ENCODE data around the gene PIN1. TPM values are rescaled to one million over a fixed set of nuclear protein-coding genes. Genes with fewer than 3 reads are reported as not detected.

Gene PIN1
- total and polyA plus RNA-seq, 2 of the 8 experiments (the other 6 are each of a cell fraction or from before 2014, with no cell fraction given): 78.3 to 90.8 TPM

DNA sequence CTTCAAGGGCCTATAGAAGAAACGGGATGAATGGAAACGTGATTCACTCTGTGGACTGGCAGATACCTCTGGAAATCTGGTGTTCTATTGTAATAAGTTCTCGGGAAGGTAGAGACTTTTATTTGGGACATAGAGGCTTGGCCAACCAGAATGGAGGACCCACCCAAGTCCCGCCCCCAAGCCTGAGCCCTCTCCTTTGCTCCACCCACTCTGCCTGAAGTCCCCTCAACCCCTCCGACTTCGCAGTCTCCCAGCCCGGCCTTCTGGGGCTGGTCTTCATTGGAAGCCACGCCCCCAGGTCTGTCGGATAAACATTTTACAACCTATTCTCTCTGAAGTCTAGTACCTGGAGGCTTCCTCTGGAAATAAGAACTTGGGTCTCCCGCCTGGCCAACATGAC, 33.1 kb upstream of the PIN1 start:
- H3K36me3 ChIP-seq (ENCODE audit: control insufficient read depth in 2 of 4, insufficient read depth in 4 of 4, low read length in 3 of 4): peaks cover 0 to 3% (median 0%) of the 10 kb centered on the region in 4 experiments; a peak in 1 of 8 replicates
- H3K79me2 ChIP-seq (ENCODE audit: control insufficient read depth in 1 of 2, insufficient read depth in 2 of 2, low read length in 2 of 2): no peaks in the 10 kb centered on the region
- ChIA-PET POLR2A (ENCODE audit: partially characterized antibody) (no interaction called here), CTCF (ENCODE audit: partially characterized antibody) (interaction anchor here (0.7 kb wide), 1 partner anchor 1117 kb away, joined by 5 read pairs; no protein-coding TSS in a partner anchor)
- H2AFZ ChIP-seq (ENCODE audit: low read length): no peak overlapping the region
- no peaks in the 10 kb centered on the region for H3K4me1 ChIP-seq (replicated peaks in 1 of 4; ENCODE audit: control insufficient read depth in 3 of 4, insufficient read depth in 4 of 4, low read length in 3 of 4)
- no peak overlapping the region for H3K4ac ChIP-seq (replicated peaks; ENCODE audit: insufficient read length, low read depth, low read length)
- no peak overlapping the region for H3K23ac ChIP-seq (ENCODE audit: insufficient read length)
- H4K91ac ChIP-seq (replicated peaks; ENCODE audit: insufficient read length, low read length): no peak overlapping the region
- WGBS, 2 experiments (ENCODE audit: extremely low coverage in 1 of 2, insufficient coverage in 1 of 2, insufficient read length in 1 of 2, insufficient replicate concordance in 2 of 2, low coverage in 1 of 2, low lambda C conversion rate in 2 of 2, missing lambda C conversion rate in 1 of 2): 92% methylated on average over 9 of the region's 10 CpGs; no CpG with 5 or more reads in 1 of the 2 experiments
- H3K27ac ChIP-seq (ENCODE audit: low read depth, low read length): no peak overlapping the region
- no peak overlapping the region for H2AK5ac ChIP-seq (ENCODE audit: low read depth, low read length)
- H4K5ac ChIP-seq (ENCODE audit: insufficient read length, low read depth, low read length): no peak overlapping the region
- H3K18ac ChIP-seq (ENCODE audit: extremely low read depth, low read length): no peak overlapping the region
- DNase-seq (ENCODE audit: low read depth in 1 of 2, low spot score in 2 of 2): no peak
- no peaks in the 10 kb centered on the region for H3K23me2 ChIP-seq (ENCODE audit: low read depth, low read length)
- no peaks in the 10 kb centered on the region for H3K9me3 ChIP-seq (ENCODE audit: insufficient read depth in 2 of 2, low read depth in 1 of 2, low read length in 1 of 2)
- no peak overlapping the region for H3K14ac ChIP-seq (ENCODE audit: insufficient read length)
- no peak overlapping the region for H3K4me2 ChIP-seq (ENCODE audit: insufficient read depth in 1 of 2, low read depth in 2 of 2, low read length in 2 of 2)
- H2BK15ac ChIP-seq (ENCODE audit: low read length): no peak overlapping the region
- no peak overlapping the region for H4K8ac ChIP-seq (ENCODE audit: extremely low read depth, insufficient read depth, low read length)
- no peak for FAIRE-seq
- H3K79me1 ChIP-seq (ENCODE audit: low read depth, low read length): no peaks in the 10 kb centered on the region
- no peak overlapping the region for H3K9ac ChIP-seq (replicated peaks in 1 of 4; ENCODE audit: extremely low read depth in 1 of 4, low read depth in 3 of 4, low read length in 3 of 4)
- H3K56ac ChIP-seq (replicated peaks; ENCODE audit: insufficient read length, low read depth, low read length): no peak overlapping the region
- no peak overlapping the region for H3K4me3 ChIP-seq (ENCODE audit: extremely low read depth in 1 of 4, insufficient read depth in 2 of 4, low read depth in 3 of 4, low read length in 4 of 4)
- no peak overlapping the region for H2BK20ac ChIP-seq (ENCODE audit: low read length)
- no peaks in the 10 kb centered on the region for H4K20me1 ChIP-seq (replicated peaks in 1 of 2; ENCODE audit: control insufficient read depth in 1 of 2, insufficient read depth in 2 of 2, low read length in 2 of 2)
- H2BK5ac ChIP-seq (ENCODE audit: low read depth, low read length): no peak overlapping the region
- H2BK120ac ChIP-seq (replicated peaks; ENCODE audit: low read depth, low read length): no peak overlapping the region
- H2BK12ac ChIP-seq (ENCODE audit: low read depth, low read length): no peak overlapping the region
- H3K27me3 ChIP-seq (replicated peaks in 1 of 4; ENCODE audit: control insufficient read depth in 3 of 4, extremely low read depth in 1 of 4, insufficient read depth in 3 of 4, low read length in 3 of 4): no peaks in the 10 kb centered on the region
- TF ChIP-seq POLR2A (IDR thresholded peaks at IDR 0.05; ENCODE audit: control extremely low read depth in 1 of 2, low read depth in 2 of 2, low read length in 2 of 2) (no peak), PHF8 (conservative IDR thresholded peaks at IDR 0.05; ENCODE audit: low read depth, low read length) (no peak), RBBP5 (IDR thresholded peaks at IDR 0.05; ENCODE audit: borderline replicate concordance, low read depth, low read length) (no peak), JUND (IDR thresholded peaks at IDR 0.05; ENCODE audit: low read length) (no peak), GABPA (IDR thresholded peaks at IDR 0.05; ENCODE audit: borderline replicate concordance, insufficient read depth, low read length) (no peak), KDM1A (IDR thresholded peaks at IDR 0.05; ENCODE audit: borderline replicate concordance, low read length) (no peak), SRF (IDR thresholded peaks at IDR 0.05; ENCODE audit: low read depth, low read length) (no peak), FOSL1 (IDR thresholded peaks at IDR 0.05; ENCODE audit: insufficient read depth, low read depth, low read length) (no peak), GTF2F1 (IDR thresholded peaks at IDR 0.05; ENCODE audit: borderline replicate concordance, low read depth, low read length) (no peak), BCL11A (IDR thresholded peaks at IDR 0.05; ENCODE audit: low read depth in 2 of 2, low read length in 2 of 2) (no peak), KDM5A (IDR thresholded peaks at IDR 0.05; ENCODE audit: low read length) (no peak), TAF7 (optimal IDR thresholded peaks at IDR 0.05; ENCODE audit: borderline replicate concordance, low read depth, low read length) (no peak)
- TF ChIP-seq, protein P1, sequence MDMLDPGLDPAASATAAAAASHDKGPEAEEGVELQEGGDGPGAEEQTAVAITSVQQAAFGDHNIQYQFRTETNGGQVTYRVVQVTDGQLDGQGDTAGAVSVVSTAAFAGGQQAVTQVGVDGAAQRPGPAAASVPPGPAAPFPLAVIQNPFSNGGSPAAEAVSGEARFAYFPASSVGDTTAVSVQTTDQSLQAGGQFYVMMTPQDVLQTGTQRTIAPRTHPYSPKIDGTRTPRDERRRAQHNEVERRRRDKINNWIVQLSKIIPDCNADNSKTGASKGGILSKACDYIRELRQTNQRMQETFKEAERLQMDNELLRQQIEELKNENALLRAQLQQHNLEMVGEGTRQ (IDR thresholded peaks at IDR 0.05; ENCODE audit: low read length): no peak
- TF ChIP-seq, protein P2, sequence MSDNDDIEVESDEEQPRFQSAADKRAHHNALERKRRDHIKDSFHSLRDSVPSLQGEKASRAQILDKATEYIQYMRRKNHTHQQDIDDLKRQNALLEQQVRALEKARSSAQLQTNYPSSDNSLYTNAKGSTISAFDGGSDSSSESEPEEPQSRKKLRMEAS (IDR thresholded peaks at IDR 0.05): no peak
